ENCODE measurements around the gene ATP9B. TPM values are rescaled to one million over a fixed set of nuclear protein-coding genes. Genes with fewer than 3 reads are reported as not detected.

Gene ATP9B
- total RNA-seq, 1 experiment from 2014 or later: 17.8 TPM

- no peak overlapping the region for H3K27ac ChIP-seq (ENCODE audit: low read depth, low read length)
- intact Hi-C loops (cut with micrococcal nuclease): no loop called here
- no peak overlapping the region for H3K4me3 ChIP-seq (replicated peaks in 1 of 2; ENCODE audit: low read depth in 1 of 2, low read length in 2 of 2)
- H3K4me1 ChIP-seq (ENCODE audit: control insufficient read depth in 1 of 2, insufficient read depth in 2 of 2, low read length in 2 of 2): no peaks in the 10 kb centered on the region
- no peak overlapping the region for H3K9ac ChIP-seq (ENCODE audit: low read length)
- CTCF ChIA-PET: no interaction called here
- H3K4me2 ChIP-seq (ENCODE audit: low read length): no peak overlapping the region
- no peaks in the 10 kb centered on the region for H3K9me2 ChIP-seq (ENCODE audit: insufficient read depth)
- H3K36me3 ChIP-seq (ENCODE audit: control insufficient read depth in 1 of 2, insufficient read depth in 2 of 2, low read length in 2 of 2): no peaks in the 10 kb centered on the region
- no peak for DNase-seq (ENCODE audit: low read depth, low spot score)
- H3K79me2 ChIP-seq (ENCODE audit: insufficient read depth, low read length): no peaks in the 10 kb centered on the region
- no peak for ATAC-seq
- no peaks in the 10 kb centered on the region for H4K20me1 ChIP-seq (ENCODE audit: insufficient read depth)
- TF ChIP-seq ZBTB33 (IDR thresholded peaks at IDR 0.05; ENCODE audit: extremely low read depth, insufficient replicate concordance, low read length) (no peak), MAX (IDR thresholded peaks at IDR 0.05) (no peak), JUND (IDR thresholded peaks at IDR 0.05) (no peak), RAD21 (IDR thresholded peaks at IDR 0.05; ENCODE audit: low read depth) (no peak), CTCF (IDR thresholded peaks at IDR 0.05 in 2 of 3, conservative IDR thresholded peaks at IDR 0.05 in 1 of 3; ENCODE audit: borderline replicate concordance in 1 of 3, insufficient read depth in 1 of 3, low read depth in 2 of 3, low read length in 2 of 3) (no peak), SIN3A (IDR thresholded peaks at IDR 0.05; ENCODE audit: low read depth) (no peak), POLR2AphosphoS5 (IDR thresholded peaks at IDR 0.05; ENCODE audit: low read depth, low read length) (no peak), REST (IDR thresholded peaks at IDR 0.05; ENCODE audit: low read depth) (no peak), TCF7L2 (IDR thresholded peaks at IDR 0.05; ENCODE audit: borderline replicate concordance, extremely low read depth, insufficient read depth, insufficient read length) (no peak), EGR1 (IDR thresholded peaks at IDR 0.05; ENCODE audit: low read depth) (no peak), ZNF274 (IDR thresholded peaks at IDR 0.05; ENCODE audit: low read depth, low read length) (no peak), SRF (IDR thresholded peaks at IDR 0.05; ENCODE audit: low read depth) (no peak), SP1 (IDR thresholded peaks at IDR 0.05; ENCODE audit: low read depth) (no peak), EZH2phosphoT487 (IDR thresholded peaks at IDR 0.05; ENCODE audit: borderline replicate concordance) (no peak), CBX3 (IDR thresholded peaks at IDR 0.05; ENCODE audit: low read depth) (no peak), ELF1 (IDR thresholded peaks at IDR 0.05; ENCODE audit: borderline replicate concordance, low read depth) (no peak), EZH2 (IDR thresholded peaks at IDR 0.05) (no peak), ATF3 (IDR thresholded peaks at IDR 0.05) (no peak)
- no peak overlapping the region for H2AFZ ChIP-seq (ENCODE audit: low read depth, low read length, poor library complexity, severe bottlenecking)
- no peaks in the 10 kb centered on the region for H3K27me3 ChIP-seq (ENCODE audit: insufficient read depth, low read length)
- POLR2A ChIA-PET: no interaction called here
- H3K9me3 ChIP-seq (ENCODE audit: control insufficient read depth in 1 of 2, insufficient read depth in 1 of 2, low read depth in 1 of 2, low read length in 2 of 2): no peaks in the 10 kb centered on the region
- RAD21 ChIA-PET (ENCODE audit: low non-redundant PET in 1 of 2, low total read pairs in 2 of 2, uncharacterized antibody in 2 of 2, unreplicated experiment in 2 of 2): no interaction called here
- BruUV-seq (replicated peaks): no TSS peak
These were observed 122.8 kb downstream of the ATP9B start for GRCh38 chr18:79191956-79192355.

Data from HCT116 (cell line).